ENCODE results near the gene SURF1.

DNA sequence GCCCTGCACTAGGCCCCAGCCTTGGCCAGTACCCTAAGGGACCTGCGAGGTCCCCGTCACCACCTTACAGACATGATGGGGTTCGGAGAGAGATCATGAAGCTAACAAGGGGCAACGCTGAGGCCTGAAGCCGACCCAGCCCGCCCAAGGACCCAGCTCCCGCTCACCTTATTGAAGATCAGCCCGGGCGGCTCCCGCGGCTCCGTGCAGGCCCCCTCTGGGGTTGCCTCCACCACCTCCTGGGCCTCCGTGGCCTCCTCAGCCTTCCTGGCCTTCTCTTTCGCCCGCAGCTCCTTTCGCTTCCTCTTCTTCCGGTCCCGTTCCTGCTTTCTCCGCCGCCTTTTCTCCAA, 23.9 kb downstream of the SURF1 start:
- TF ChIP-seq POLR2A (IDR thresholded peaks at IDR 0.05; ENCODE audit: low read depth, low read length) (no peak), TAF1 (IDR thresholded peaks at IDR 0.05; ENCODE audit: low read depth, low read length) (no peak), POLR2AphosphoS5 (IDR thresholded peaks at IDR 0.05; ENCODE audit: low read depth, low read length) (no peak), SPI1 (IDR thresholded peaks at IDR 0.05; ENCODE audit: low read depth, low read length) (no peak), POU2F2 (IDR thresholded peaks at IDR 0.05; ENCODE audit: low read depth, low read length) (no peak)

Measured in GM12891 (cell line).